ENCODE results near the gene RASGRP1. TPM values are rescaled to one million over a fixed set of nuclear protein-coding genes. Genes with fewer than 3 reads are reported as not detected.

RASGRP1 gene
- total and polyA plus RNA-seq, 8 donors: 0.60 to 4.7 (median 1.5) TPM

DNA sequence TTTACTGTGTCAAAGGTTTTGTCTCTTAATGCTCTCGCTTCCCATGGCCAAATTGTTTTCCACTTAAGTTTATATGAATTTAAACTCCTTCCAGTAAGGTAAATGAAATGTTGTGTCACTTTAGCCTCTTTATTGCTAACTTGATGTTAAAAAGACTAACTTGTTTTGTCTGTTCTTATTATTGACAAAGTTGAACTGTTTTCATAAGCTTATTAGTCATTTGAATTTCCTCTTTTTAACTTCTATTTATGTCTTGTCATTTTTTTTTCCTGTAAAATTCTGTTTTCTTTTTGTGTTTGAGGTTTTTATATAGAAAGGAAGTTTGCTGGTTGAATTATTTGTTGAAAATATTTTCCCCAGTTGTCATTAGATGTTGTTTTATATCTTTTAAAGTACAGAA is 84.9 kb downstream of the RASGRP1 start:
- FAIRE-seq (peak; percentile 73), DNase-seq (no peak), ATAC-seq (no peak)
- Histone ChIP-seq H3K4me3 (no peak overlapping the region), H3K27ac (no peak overlapping the region), H3K4me1 (no peaks in the 10 kb centered on the region), H3K27me3 (no peaks in the 10 kb centered on the region), H3K36me3 (peaks cover 0 to 30% (median 3%) of the 10 kb centered on the region in 3 donors), H3K9me3 (no peaks in the 10 kb centered on the region)
- 96 to 100% methylated on average over 1 of the region's 1 CpG for WGBS, 2 donors
- intact Hi-C loops (cut with DNase I): loop anchor here in 1 of 3 donors (10.0 kb wide), 1 partner anchor 205 kb away; no protein-coding TSS in a partner anchor
- TF ChIP-seq, protein P1, sequence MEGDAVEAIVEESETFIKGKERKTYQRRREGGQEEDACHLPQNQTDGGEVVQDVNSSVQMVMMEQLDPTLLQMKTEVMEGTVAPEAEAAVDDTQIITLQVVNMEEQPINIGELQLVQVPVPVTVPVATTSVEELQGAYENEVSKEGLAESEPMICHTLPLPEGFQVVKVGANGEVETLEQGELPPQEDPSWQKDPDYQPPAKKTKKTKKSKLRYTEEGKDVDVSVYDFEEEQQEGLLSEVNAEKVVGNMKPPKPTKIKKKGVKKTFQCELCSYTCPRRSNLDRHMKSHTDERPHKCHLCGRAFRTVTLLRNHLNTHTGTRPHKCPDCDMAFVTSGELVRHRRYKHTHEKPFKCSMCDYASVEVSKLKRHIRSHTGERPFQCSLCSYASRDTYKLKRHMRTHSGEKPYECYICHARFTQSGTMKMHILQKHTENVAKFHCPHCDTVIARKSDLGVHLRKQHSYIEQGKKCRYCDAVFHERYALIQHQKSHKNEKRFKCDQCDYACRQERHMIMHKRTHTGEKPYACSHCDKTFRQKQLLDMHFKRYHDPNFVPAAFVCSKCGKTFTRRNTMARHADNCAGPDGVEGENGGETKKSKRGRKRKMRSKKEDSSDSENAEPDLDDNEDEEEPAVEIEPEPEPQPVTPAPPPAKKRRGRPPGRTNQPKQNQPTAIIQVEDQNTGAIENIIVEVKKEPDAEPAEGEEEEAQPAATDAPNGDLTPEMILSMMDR (IDR thresholded peaks at IDR 0.05): no peak

DNA sequence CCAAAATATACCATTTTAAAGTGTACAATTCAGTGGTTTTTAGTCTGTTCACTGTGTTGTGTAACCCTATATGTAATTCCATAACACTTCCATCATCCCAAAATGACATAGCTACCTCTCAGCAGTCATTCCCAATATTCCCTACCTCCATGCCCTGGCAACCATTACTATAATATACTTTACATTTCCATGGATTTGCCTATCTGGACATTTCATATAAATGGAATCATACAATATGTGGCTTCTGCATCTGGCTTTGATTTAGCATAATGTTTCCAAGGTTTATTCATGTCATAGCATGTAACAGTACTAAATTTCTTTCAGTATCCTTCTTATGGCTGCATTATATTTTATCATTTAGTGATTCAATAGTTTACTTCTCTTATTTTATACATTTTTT is 85.3 kb downstream of the RASGRP1 start:
- Histone ChIP-seq H3K9me3 (no peaks in the 10 kb centered on the region), H3K4me1 (no peaks in the 10 kb centered on the region), H3K27me3 (no peaks in the 10 kb centered on the region), H3K36me3 (peaks cover 0 to 31% (median 3%) of the 10 kb centered on the region in 3 donors), H3K4me3 (no peak overlapping the region), H3K27ac (no peak overlapping the region)
- DNase-seq (no peak), FAIRE-seq (peak; percentile 53), ATAC-seq (no peak)
- TF ChIP-seq, protein P1 (IDR thresholded peaks at IDR 0.05): no peak
- intact Hi-C loops (cut with DNase I): loop anchor here in 1 of 3 donors (10.0 kb wide), 1 partner anchor 206 kb away; no protein-coding TSS in a partner anchor

DNA sequence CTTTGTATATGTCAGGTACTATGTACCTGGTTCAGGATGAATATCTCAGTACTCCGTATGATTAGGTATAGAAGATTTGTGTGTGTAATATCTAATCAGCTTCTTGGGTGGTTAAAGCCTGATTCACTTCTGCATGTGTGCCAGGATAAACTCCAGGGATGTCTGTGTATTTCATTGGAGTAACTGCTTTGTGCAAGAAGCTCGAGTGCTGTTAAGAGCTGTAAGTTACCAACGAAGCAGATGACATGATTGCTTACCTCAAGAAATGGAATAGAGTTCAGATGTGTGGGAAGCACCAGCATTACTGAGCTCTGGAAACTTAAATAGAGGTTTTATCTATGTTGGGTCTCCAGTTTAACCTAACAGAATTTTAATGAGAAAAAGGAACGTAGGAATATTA is 87.0 kb downstream of the RASGRP1 start:
- no peaks in the 10 kb centered on the region for H3K27me3 ChIP-seq
- intact Hi-C loops (cut with DNase I): loop anchor here in 1 of 3 donors (10.0 kb wide), 1 partner anchor 207 kb away; no protein-coding TSS in a partner anchor

DNA sequence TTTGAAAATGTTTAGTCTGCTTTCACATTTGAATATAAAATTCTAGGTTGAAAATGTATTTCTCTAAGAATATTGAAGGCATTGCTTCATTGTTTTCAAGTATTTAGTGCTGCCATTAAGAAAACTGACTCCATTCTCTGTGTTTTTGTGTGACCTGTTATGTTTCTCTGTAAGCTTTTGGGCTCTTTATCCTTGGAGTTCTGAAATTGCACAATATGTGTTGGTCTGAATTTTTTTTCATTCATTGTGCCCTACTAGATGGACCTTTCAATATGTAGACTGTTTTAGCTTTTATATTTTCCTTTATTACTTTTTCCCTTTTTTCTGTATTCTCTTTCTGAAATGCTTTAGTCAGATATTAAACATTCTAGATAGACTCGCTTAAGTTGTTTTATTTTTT is 88.5 kb downstream of the RASGRP1 start:
- peaks cover 0 to 21% (median 3%) of the 10 kb centered on the region in 3 donors for H3K36me3 ChIP-seq
- FAIRE-seq: no peak
- no peak for DNase-seq
- TF ChIP-seq, protein P1 (IDR thresholded peaks at IDR 0.05): no peak
- WGBS, 2 donors: 93 to 97% methylated on average over 1 of the region's 1 CpG
- no peaks in the 10 kb centered on the region for H3K9me3 ChIP-seq
- H3K4me3 ChIP-seq: no peak overlapping the region
- H3K4me1 ChIP-seq: no peaks in the 10 kb centered on the region
- intact Hi-C loops (cut with DNase I): loop anchor here in 1 of 3 donors (10.0 kb wide), 1 partner anchor 209 kb away; no protein-coding TSS in a partner anchor
- H3K27me3 ChIP-seq: no peaks in the 10 kb centered on the region
- no peak overlapping the region for H3K27ac ChIP-seq
- ATAC-seq: no peak

More for the DNA sequence above, 87.0 kb downstream of the RASGRP1 start:
- Histone ChIP-seq H3K9me3 (no peaks in the 10 kb centered on the region), H3K4me1 (no peaks in the 10 kb centered on the region), H3K36me3 (peaks cover 0 to 31% (median 3%) of the 10 kb centered on the region in 3 donors), H3K27ac (no peak overlapping the region), H3K4me3 (no peak overlapping the region)
- FAIRE-seq (no peak), ATAC-seq (no peak), DNase-seq (no peak)
- TF ChIP-seq, protein P1 (IDR thresholded peaks at IDR 0.05): no peak
- WGBS, 2 donors: 74 to 75% methylated on average over 4 of the region's 4 CpGs

DNA sequence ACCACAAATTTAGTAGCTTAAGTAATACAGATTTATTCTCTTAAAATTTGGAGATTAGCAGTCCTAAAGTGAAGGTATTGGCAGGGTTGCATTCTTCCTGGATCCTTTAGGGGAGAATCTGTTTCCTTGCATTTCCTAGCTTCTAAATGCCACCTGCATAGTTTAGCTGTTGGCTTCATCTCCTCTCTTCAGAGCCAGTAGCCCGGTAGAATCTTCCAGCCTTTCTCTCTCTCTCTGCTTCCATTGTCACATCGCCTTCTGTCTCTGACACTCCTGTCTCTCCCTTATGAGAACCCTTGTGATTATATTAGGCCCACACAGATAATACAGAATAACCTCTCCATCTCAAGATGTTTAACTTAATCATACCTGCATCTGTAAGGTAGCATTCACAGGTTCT is 89.3 kb downstream of the RASGRP1 start:
- H3K36me3 ChIP-seq: peaks cover 0 to 21% (median 3%) of the 10 kb centered on the region in 3 donors
- WGBS, 2 donors: 91% methylated on average over 2 of the region's 2 CpGs
- H3K4me1 ChIP-seq: no peaks in the 10 kb centered on the region
- TF ChIP-seq, protein P1 (IDR thresholded peaks at IDR 0.05): no peak
- intact Hi-C loops (cut with DNase I): loop anchor here in 1 of 3 donors (10.0 kb wide), 1 partner anchor 209 kb away; no protein-coding TSS in a partner anchor
- H3K27me3 ChIP-seq: no peaks in the 10 kb centered on the region
- no peak for FAIRE-seq
- no peak overlapping the region for H3K27ac ChIP-seq
- ATAC-seq: no peak
- H3K4me3 ChIP-seq: no peak overlapping the region
- no peaks in the 10 kb centered on the region for H3K9me3 ChIP-seq
- DNase-seq: no peak
